GM12878 (cell line): Measurements from ENCODE around the gene ATRNL1. TPM values are rescaled to one million over a fixed set of nuclear protein-coding genes. Genes with fewer than 3 reads are reported as not detected.

Experiments
- ATAC-seq: fragments of 200-7000 bp; cut with Tn5 transposase; 3 replicates; pipeline ENCODE4 v1.9.1; 2020; ENCODE audit warnings: mild to moderate bottlenecking, moderate library complexity
- BruUV-seq: library from RNA; stranded (reverse); fragments of 400-500 nt; replicated peaks from 2 replicates; lab custom pipeline; 2021; lab: Mats Ljungman, UMichigan
- CTCF ChIA-PET: fragments of 300-600 bp; sonication (Branson Sonifier 250); formaldehyde crosslinking; extraction: SDS; loops from one replicate; lab custom pipeline; 2021; ENCODE audit warnings: inconsistent platforms; lab: Yijun Ruan, JAX
- POLR2A ChIA-PET: fragments of 350-600 bp; formaldehyde crosslinking; extraction: SDS; loops from one replicate; lab custom pipeline; 2021; ENCODE audit warnings: inconsistent platforms; lab: Charles Lee
- RAD21 ChIA-PET: fragments of 300-600 bp; sonication (Branson Sonifier 250); formaldehyde crosslinking; loops from one replicate; lab custom pipeline; 2023; ENCODE audit warnings: antibody characterized with exemption; ENCODE audit not compliant: unreplicated experiment; lab: Charles Lee
- SMC1A ChIA-PET: fragments of 300-600 bp; sonication (Branson Sonifier 250); formaldehyde crosslinking; loops from one replicate; lab custom pipeline; 2023; ENCODE audit not compliant: unreplicated experiment, uncharacterized antibody; lab: Charles Lee
- DNase-seq: peaks from one replicate; pipeline ENCODE4 v3.0.0-alpha.2; 2011; ENCODE audit warnings: low read depth, low spot score
- FAIRE-seq: peaks from 3 replicates; lab custom pipeline; 2011; peaks lifted over from hg19 to GRCh38; lab: Jason Lieb, UNC
- H2AFZ ChIP-seq: 2 replicates; pipeline ENCODE4 v1.6.0; 2011; ENCODE audit warnings: low read depth, low read length, control low read depth; ENCODE audit not compliant: control insufficient read depth
- H3K27ac ChIP-seq: 2 replicates; pipeline ENCODE4 v1.5.1; 2011; ENCODE audit warnings: control low read depth; ENCODE audit not compliant: control insufficient read depth, insufficient read depth
- H3K27me3 ChIP-seq, 2 experiments: replicated peaks in 1 of 2; 2 replicates each; pipeline versions ENCODE4 v1.6.0 to v1.6.1; 2011; ENCODE audit warnings: low read length in 1 of 2; ENCODE audit not compliant: control insufficient read depth in 2 of 2, insufficient read depth in 2 of 2
- H3K36me3 ChIP-seq, 2 experiments: 2 replicates each; pipeline ENCODE4 v1.5.1; 2011; ENCODE audit warnings: low read length in 1 of 2; ENCODE audit not compliant: control insufficient read depth in 2 of 2, insufficient read depth in 2 of 2
- H3K4me1 ChIP-seq: 2 replicates; pipeline ENCODE4 v1.6.1; 2011; ENCODE audit warnings: mild to moderate bottlenecking, low read length, moderate library complexity, mixed read lengths; ENCODE audit not compliant: control insufficient read depth, insufficient read depth
- H3K4me2 ChIP-seq: 2 replicates; pipeline ENCODE4 v1.6.0; 2011; ENCODE audit warnings: control low read depth; ENCODE audit not compliant: control insufficient read depth, insufficient read depth
- H3K4me3 ChIP-seq: fragments of 200-600 bp; sonication (generic); 2 replicates; pipeline ENCODE4 v1.5.1; 2016
- H3K79me2 ChIP-seq: 2 replicates; pipeline ENCODE4 v1.6.0; 2011; ENCODE audit warnings: low read length; ENCODE audit not compliant: control insufficient read depth, insufficient read depth
- H3K9ac ChIP-seq: 2 replicates; pipeline ENCODE4 v1.8.0; 2011; ENCODE audit warnings: low read length, control low read depth, mixed read lengths; ENCODE audit not compliant: control insufficient read depth, insufficient read depth
- H3K9me3 ChIP-seq: replicated peaks from 3 replicates; pipeline ENCODE4 v1.5.1; 2011; ENCODE audit warnings: mild to moderate bottlenecking, low read length; ENCODE audit not compliant: control insufficient read depth, insufficient read depth
- H4K20me1 ChIP-seq: 2 replicates; pipeline ENCODE4 v1.6.0; 2011; ENCODE audit not compliant: control insufficient read depth, insufficient read depth
- BMI1 ChIP-seq: fragments of 450-650 bp; IDR thresholded peaks from 2 replicates; pipeline ENCODE4 v1.6.1; 2016; ENCODE audit warnings: mild to moderate bottlenecking, moderate library complexity, borderline replicate concordance
- CREM ChIP-seq: IDR thresholded peaks from 2 replicates; pipeline ENCODE4 v1.6.1; 2014; ENCODE audit warnings: antibody characterized with exemption, low read depth
- ESRRA ChIP-seq: IDR thresholded peaks from 2 replicates; pipeline ENCODE4 v1.6.1; 2012; ENCODE audit warnings: mild to moderate bottlenecking, low read length, improper control_type of control experiment
- GATAD2B ChIP-seq: fragments of 450-650 bp; conservative IDR thresholded peaks from 2 replicates; pipeline ENCODE4 v1.6.1; 2017; ENCODE audit warnings: low read depth, mild to moderate bottlenecking, moderate library complexity
- IKZF1 ChIP-seq: fragments of 450-650 bp; conservative IDR thresholded peaks from 2 replicates; pipeline ENCODE4 v1.6.1; 2017; ENCODE audit warnings: antibody characterized with exemption, mild to moderate bottlenecking
- NFYB ChIP-seq: IDR thresholded peaks from 2 replicates; pipeline ENCODE4 v1.6.1; 2011; ENCODE audit warnings: low read depth, mild to moderate bottlenecking, low read length, improper control_type of control experiment, moderate library complexity; ENCODE audit not compliant: insufficient read depth
- RAD51 ChIP-seq: fragments of 450-650 bp; IDR thresholded peaks from 2 replicates; pipeline ENCODE4 v1.6.1; 2016; ENCODE audit warnings: moderate library complexity, mild to moderate bottlenecking, inconsistent platforms
- RBBP5 ChIP-seq: fragments of 200-600 bp; sonication (generic); conservative IDR thresholded peaks from 2 replicates; pipeline ENCODE4 v1.6.1; 2016
- SMAD5 ChIP-seq: IDR thresholded peaks from 2 replicates; pipeline ENCODE4 v1.6.1; 2016; ENCODE audit warnings: antibody characterized with exemption, low read depth
- SP1 ChIP-seq: IDR thresholded peaks from one replicate; pipeline ENCODE4 v1.6.1; 2011; ENCODE audit warnings: low read depth, low read length
- ZZZ3 ChIP-seq: IDR thresholded peaks from 2 replicates; pipeline ENCODE4 v1.6.1; 2011; ENCODE audit warnings: low read depth; ENCODE audit not compliant: control insufficient read depth, insufficient read length
- WGBS: methylation state at CpG from one replicate; pipeline ENCODE4 v1.1.6; 2016; ENCODE audit warnings: low lambda C conversion rate; ENCODE audit not compliant: insufficient replicate concordance, insufficient coverage; ENCODE audit errors: missing lambda C conversion rate; 5-methylcytosine and 5-hydroxymethylcytosine counted together
- in situ Hi-C: fragments of 300-500 bp; cut with MboI; formaldehyde crosslinking; loops from 9 replicates; pipeline ENCODE4 v1.14.3; 2018; ENCODE audit warnings: mixed read lengths
- intact Hi-C: fragments of 100-400 bp; cut with micrococcal nuclease; formaldehyde crosslinking; loops from one replicate; pipeline ENCODE4 v1.14.2; 2022; ENCODE audit not compliant: unreplicated experiment
- polyA plus RNA-seq, 11 experiments: library from polyadenylated mRNA; depleted of rRNA in 4 of 11; unstranded in 6 of 11; stranded (reverse) in 5 of 11; fragments of >200 nt; fragmentation: Nextera tagmentation in 4 of 11; fragmentation: Illumina TruSeq in 1 of 11; extraction: Ambion mirVana in 4 of 11; extraction: Trizol in 1 of 11; gene quantifications; 1 replicate in 1 of 11; 2 replicates in 10 of 11; pipeline versions ENCODE4 v1.2.1 to v1.2.3, GENCODE V29; 2011 to 2016; ENCODE audit warnings: inconsistent platforms in 2 of 11, missing spikeins in 2 of 11, low read depth in 1 of 11
- total RNA-seq, 4 experiments: library from RNA; depleted of rRNA in 3 of 4; stranded (reverse); fragments of >200 nt in 3 of 4; fragmentation: Illumina TruSeq in 1 of 4; extraction: Trizol in 1 of 4; gene quantifications; 2 replicates each; pipeline versions ENCODE4 v1.2.1 to v1.2.3, GENCODE V29; 2013 to 2021
- TF ChIP-seq, protein P1 (sequence below): IDR thresholded peaks from 2 replicates; pipeline ENCODE4 v1.6.1; 2011; ENCODE audit warnings: borderline replicate concordance, low read depth, mild to moderate bottlenecking, moderate library complexity, low read length; ENCODE audit not compliant: insufficient read depth, poor library complexity, severe bottlenecking
- TF ChIP-seq, protein P2 (sequence below): fragments of 450-650 bp; IDR thresholded peaks from 2 replicates; pipeline ENCODE4 v1.6.1; 2016; ENCODE audit warnings: mild to moderate bottlenecking, moderate library complexity, borderline replicate concordance

The ATRNL1 gene
- total and polyA plus RNA-seq, 10 of the 15 experiments (the other 5 are each of a cell fraction or from before 2014, with no cell fraction given): 0.03 to 1.4 (median 0.34) TPM

GRCh38 chr10:115957786-115958442, 864.7 kb downstream of the ATRNL1 start:
- in situ Hi-C loops: no loop called here
- no peak for ATAC-seq
- intact Hi-C loops: no loop called here
- no peak overlapping the region for H3K4me2 ChIP-seq
- TF ChIP-seq BMI1 (no peak), GATAD2B (no peak), ZZZ3 (no peak), CREM (no peak), ESRRA (no peak), RBBP5 (no peak), RAD51 (no peak), IKZF1 (no peak), SMAD5 (no peak), SP1 (no peak), NFYB (no peak)
- TF ChIP-seq, protein P1, sequence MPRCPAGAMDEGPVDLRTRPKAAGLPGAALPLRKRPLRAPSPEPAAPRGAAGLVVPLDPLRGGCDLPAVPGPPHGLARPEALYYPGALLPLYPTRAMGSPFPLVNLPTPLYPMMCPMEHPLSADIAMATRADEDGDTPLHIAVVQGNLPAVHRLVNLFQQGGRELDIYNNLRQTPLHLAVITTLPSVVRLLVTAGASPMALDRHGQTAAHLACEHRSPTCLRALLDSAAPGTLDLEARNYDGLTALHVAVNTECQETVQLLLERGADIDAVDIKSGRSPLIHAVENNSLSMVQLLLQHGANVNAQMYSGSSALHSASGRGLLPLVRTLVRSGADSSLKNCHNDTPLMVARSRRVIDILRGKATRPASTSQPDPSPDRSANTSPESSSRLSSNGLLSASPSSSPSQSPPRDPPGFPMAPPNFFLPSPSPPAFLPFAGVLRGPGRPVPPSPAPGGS: no peak
- TF ChIP-seq, protein P2, sequence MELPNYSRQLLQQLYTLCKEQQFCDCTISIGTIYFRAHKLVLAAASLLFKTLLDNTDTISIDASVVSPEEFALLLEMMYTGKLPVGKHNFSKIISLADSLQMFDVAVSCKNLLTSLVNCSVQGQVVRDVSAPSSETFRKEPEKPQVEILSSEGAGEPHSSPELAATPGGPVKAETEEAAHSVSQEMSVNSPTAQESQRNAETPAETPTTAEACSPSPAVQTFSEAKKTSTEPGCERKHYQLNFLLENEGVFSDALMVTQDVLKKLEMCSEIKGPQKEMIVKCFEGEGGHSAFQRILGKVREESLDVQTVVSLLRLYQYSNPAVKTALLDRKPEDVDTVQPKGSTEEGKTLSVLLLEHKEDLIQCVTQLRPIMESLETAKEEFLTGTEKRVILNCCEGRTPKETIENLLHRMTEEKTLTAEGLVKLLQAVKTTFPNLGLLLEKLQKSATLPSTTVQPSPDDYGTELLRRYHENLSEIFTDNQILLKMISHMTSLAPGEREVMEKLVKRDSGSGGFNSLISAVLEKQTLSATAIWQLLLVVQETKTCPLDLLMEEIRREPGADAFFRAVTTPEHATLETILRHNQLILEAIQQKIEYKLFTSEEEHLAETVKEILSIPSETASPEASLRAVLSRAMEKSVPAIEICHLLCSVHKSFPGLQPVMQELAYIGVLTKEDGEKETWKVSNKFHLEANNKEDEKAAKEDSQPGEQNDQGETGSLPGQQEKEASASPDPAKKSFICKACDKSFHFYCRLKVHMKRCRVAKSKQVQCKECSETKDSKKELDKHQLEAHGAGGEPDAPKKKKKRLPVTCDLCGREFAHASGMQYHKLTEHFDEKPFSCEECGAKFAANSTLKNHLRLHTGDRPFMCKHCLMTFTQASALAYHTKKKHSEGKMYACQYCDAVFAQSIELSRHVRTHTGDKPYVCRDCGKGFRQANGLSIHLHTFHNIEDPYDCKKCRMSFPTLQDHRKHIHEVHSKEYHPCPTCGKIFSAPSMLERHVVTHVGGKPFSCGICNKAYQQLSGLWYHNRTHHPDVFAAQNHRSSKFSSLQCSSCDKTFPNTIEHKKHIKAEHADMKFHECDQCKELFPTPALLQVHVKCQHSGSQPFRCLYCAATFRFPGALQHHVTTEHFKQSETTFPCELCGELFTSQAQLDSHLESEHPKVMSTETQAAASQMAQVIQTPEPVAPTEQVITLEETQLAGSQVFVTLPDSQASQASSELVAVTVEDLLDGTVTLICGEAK: no peak
- no peak overlapping the region for H3K9ac ChIP-seq
- no peaks in the 10 kb centered on the region for H3K36me3 ChIP-seq
- ChIA-PET RAD21 (no interaction called here), SMC1A (no interaction called here), POLR2A (no interaction called here), CTCF (no interaction called here)
- DNase-seq: no peak
- no peaks in the 10 kb centered on the region for H3K9me3 ChIP-seq
- WGBS: 36% methylated on average over 5 of the region's 5 CpGs
- H3K27ac ChIP-seq: no peak overlapping the region
- H2AFZ ChIP-seq: no peak overlapping the region
- H4K20me1 ChIP-seq: no peaks in the 10 kb centered on the region
- no peaks in the 10 kb centered on the region for H3K4me1 ChIP-seq
- BruUV-seq: no TSS peak
- H3K4me3 ChIP-seq: no peak overlapping the region
- FAIRE-seq: no peak
- H3K79me2 ChIP-seq: no peaks in the 10 kb centered on the region
- no peaks in the 10 kb centered on the region for H3K27me3 ChIP-seq
